ENCODE measurements around the gene PGAM1. TPM values are rescaled to one million over a fixed set of nuclear protein-coding genes. Genes with fewer than 3 reads are reported as not detected.

PGAM1 gene
- total RNA-seq, 2 donors from 2014 or later, result 392 to 453 TPM

- no peak overlapping the region for H3K27ac ChIP-seq
- no peak overlapping the region for H3K4me3 ChIP-seq
- intact Hi-C loops (cut with DNase I), result no loop called here
- no peak for TF ChIP-seq CTCF (IDR thresholded peaks at IDR 0.05)
- H3K4me1 ChIP-seq, result no peaks in the 10 kb centered on the region
- H3K27me3 ChIP-seq, result no peaks in the 10 kb centered on the region
- H3K9ac ChIP-seq (ENCODE audit: low read depth in 2 of 2, low read length in 2 of 2), result no peak overlapping the region
- DNase-seq, result no peak
- H3K36me3 ChIP-seq, result no peaks in the 10 kb centered on the region
- H3K9me3 ChIP-seq, result no peaks in the 10 kb centered on the region
Observed at GRCh38 chr10:97381626-97382025, 44.4 kb upstream of the PGAM1 start.

GRCh38 chr10:97383159-97383558 is 42.8 kb upstream of the PGAM1 start:
- Histone ChIP-seq H3K4me3 (no peak overlapping the region), H3K4me1 (no peaks in the 10 kb centered on the region), H3K9me3 (no peaks in the 10 kb centered on the region), H3K36me3 (no peaks in the 10 kb centered on the region), H3K27me3 (no peaks in the 10 kb centered on the region), H3K27ac (no peak overlapping the region), H3K9ac (ENCODE audit: low read depth in 2 of 2, low read length in 2 of 2) (no peak overlapping the region)
- TF ChIP-seq CTCF (IDR thresholded peaks at IDR 0.05), result no peak
- DNase-seq, result no peak
- intact Hi-C loops (cut with DNase I), result no loop called here

- Histone ChIP-seq H3K9me3 (no peaks in the 10 kb centered on the region), H3K4me1 (no peaks in the 10 kb centered on the region), H3K4me3 (no peak overlapping the region), H3K27me3 (no peaks in the 10 kb centered on the region), H3K27ac (no peak overlapping the region), H3K9ac (ENCODE audit: low read depth in 2 of 2, low read length in 2 of 2) (no peak overlapping the region), H3K36me3 (no peaks in the 10 kb centered on the region)
- TF ChIP-seq CTCF (IDR thresholded peaks at IDR 0.05), result no peak
- DNase-seq, result no peak
- intact Hi-C loops (cut with DNase I), result no loop called here
Observed at GRCh38 chr10:97384156-97384555, 41.8 kb upstream of the PGAM1 start.

- no peak for DNase-seq
- Histone ChIP-seq H3K36me3 (no peaks in the 10 kb centered on the region), H3K27me3 (no peaks in the 10 kb centered on the region), H3K27ac (no peak overlapping the region), H3K4me3 (no peak overlapping the region), H3K4me1 (no peaks in the 10 kb centered on the region), H3K9ac (ENCODE audit: low read depth in 2 of 2, low read length in 2 of 2) (no peak overlapping the region), H3K9me3 (no peaks in the 10 kb centered on the region)
- intact Hi-C loops (cut with DNase I), result no loop called here
- TF ChIP-seq CTCF (IDR thresholded peaks at IDR 0.05), result no peak
Observed at GRCh38 chr10:97384641-97385040, 41.4 kb upstream of the PGAM1 start.

GRCh38 chr10:97385565-97385964 is 40.4 kb upstream of the PGAM1 start:
- no peaks in the 10 kb centered on the region for H3K4me1 ChIP-seq
- no peaks in the 10 kb centered on the region for H3K9me3 ChIP-seq
- no peak overlapping the region for H3K4me3 ChIP-seq
- H3K27me3 ChIP-seq, result no peaks in the 10 kb centered on the region
- H3K36me3 ChIP-seq, result no peaks in the 10 kb centered on the region
- DNase-seq, result no peak
- no peak overlapping the region for H3K27ac ChIP-seq
- no peak overlapping the region for H3K9ac ChIP-seq (ENCODE audit: low read depth in 2 of 2, low read length in 2 of 2)
- TF ChIP-seq CTCF (IDR thresholded peaks at IDR 0.05), result no peak
- intact Hi-C loops (cut with DNase I), result no loop called here

- H3K4me1 ChIP-seq, result no peaks in the 10 kb centered on the region
- no peak for DNase-seq
- intact Hi-C loops (cut with DNase I), result no loop called here
- H3K27me3 ChIP-seq, result no peaks in the 10 kb centered on the region
- no peak overlapping the region for H3K27ac ChIP-seq
- no peaks in the 10 kb centered on the region for H3K36me3 ChIP-seq
- no peaks in the 10 kb centered on the region for H3K9me3 ChIP-seq
- no peak overlapping the region for H3K9ac ChIP-seq (ENCODE audit: low read depth in 2 of 2, low read length in 2 of 2)
- H3K4me3 ChIP-seq, result no peak overlapping the region
- no peak for TF ChIP-seq CTCF (IDR thresholded peaks at IDR 0.05)
Observed at GRCh38 chr10:97388152-97388551, 37.8 kb upstream of the PGAM1 start.

Data from colonic mucosa (tissue), 4 donors.